Mesenchymal stem cell (in vitro differentiated cells and primary cell): Measurements from ENCODE around the gene APOLD1.

Experiments
- DNase-seq: peaks from one replicate; pipeline ENCODE4 v3.0.0-alpha.2; 2013
- H2AFZ ChIP-seq: one replicate; pipeline ENCODE4 v1.6.1; 2013; ENCODE audit warnings: low read depth, mild to moderate bottlenecking, control low read depth, inconsistent platforms, low read length, moderate library complexity
- H2AK5ac ChIP-seq: 2 replicates; pipeline ENCODE4 v1.6.1; 2013; ENCODE audit warnings: low read length, moderate library complexity, mild to moderate bottlenecking, inconsistent platforms; ENCODE audit not compliant: severe bottlenecking
- H2BK120ac ChIP-seq: one replicate; pipeline ENCODE4 v1.6.1; 2013; ENCODE audit warnings: low read depth, mild to moderate bottlenecking, inconsistent platforms, low read length, moderate library complexity
- H2BK12ac ChIP-seq, 2 experiments: one replicate each; pipeline ENCODE4 v1.6.1; 2013; ENCODE audit warnings: inconsistent platforms in 2 of 2, low read length in 2 of 2, mild to moderate bottlenecking in 2 of 2, moderate library complexity in 2 of 2, control low read depth in 1 of 2
- H2BK15ac ChIP-seq: one replicate; pipeline ENCODE4 v1.6.1; 2013; ENCODE audit warnings: mild to moderate bottlenecking, low read depth, inconsistent platforms; ENCODE audit not compliant: poor library complexity, severe bottlenecking
- H2BK5ac ChIP-seq: 2 replicates; pipeline ENCODE4 v1.6.1; 2013; ENCODE audit warnings: low read depth, mild to moderate bottlenecking, low read length, control low read depth, inconsistent platforms; ENCODE audit not compliant: poor library complexity, severe bottlenecking
- H3K14ac ChIP-seq, 2 experiments: one replicate each; pipeline ENCODE4 v1.6.1; 2013; ENCODE audit warnings: inconsistent platforms in 2 of 2, low read length in 2 of 2, control low read depth in 1 of 2, mild to moderate bottlenecking in 1 of 2, moderate library complexity in 1 of 2
- H3K18ac ChIP-seq, 2 experiments: one replicate each; pipeline ENCODE4 v1.6.1; 2013; ENCODE audit warnings: inconsistent platforms in 2 of 2, low read length in 2 of 2, control low read depth in 1 of 2, low read depth in 1 of 2, mild to moderate bottlenecking in 1 of 2
- H3K23ac ChIP-seq, 2 experiments: one replicate each; pipeline ENCODE4 v1.6.1; 2013; ENCODE audit warnings: inconsistent platforms in 2 of 2, low read length in 2 of 2, mild to moderate bottlenecking in 2 of 2, moderate library complexity in 2 of 2, control low read depth in 1 of 2
- H3K27ac ChIP-seq: 2 replicates; pipeline ENCODE4 v1.5.1; 2013; ENCODE audit warnings: mild to moderate bottlenecking, moderate library complexity, low read length, control low read depth, inconsistent platforms; ENCODE audit not compliant: poor library complexity, severe bottlenecking
- H3K27me3 ChIP-seq, 2 experiments: 2 replicates each; pipeline versions ENCODE4 v1.6.1 to v1.7.0; 2013; ENCODE audit warnings: low read length in 2 of 2, mild to moderate bottlenecking in 2 of 2, moderate library complexity in 2 of 2, control low read depth in 1 of 2, inconsistent platforms in 1 of 2; ENCODE audit not compliant: control insufficient read depth in 1 of 2, insufficient read depth in 1 of 2
- H3K36me3 ChIP-seq, 2 experiments: 2 replicates each; pipeline versions ENCODE4 v1.6.1 to v1.7.0; 2013; ENCODE audit warnings: low read length in 2 of 2, control low read depth in 1 of 2, inconsistent platforms in 1 of 2, low read depth in 1 of 2, mild to moderate bottlenecking in 1 of 2; ENCODE audit not compliant: insufficient read depth in 2 of 2, control insufficient read depth in 1 of 2
- H3K4ac ChIP-seq, 2 experiments: one replicate each; pipeline ENCODE4 v1.6.1; 2013; ENCODE audit warnings: inconsistent platforms in 2 of 2, low read length in 2 of 2, mild to moderate bottlenecking in 2 of 2, moderate library complexity in 2 of 2, control low read depth in 1 of 2, low read depth in 1 of 2
- H3K4me1 ChIP-seq: 2 replicates; pipeline ENCODE4 v1.6.1; 2013; ENCODE audit warnings: low read depth, low read length, control low read depth; ENCODE audit not compliant: control insufficient read depth, insufficient read depth
- H3K4me2 ChIP-seq: 2 replicates; pipeline ENCODE4 v1.6.1; 2013; ENCODE audit warnings: low read length, mild to moderate bottlenecking, inconsistent platforms; ENCODE audit not compliant: poor library complexity, severe bottlenecking
- H3K4me3 ChIP-seq, 2 experiments: 2 replicates each; pipeline versions ENCODE4 v1.5.1 to v1.7.0; 2013; ENCODE audit warnings: low read length in 2 of 2, mild to moderate bottlenecking in 2 of 2, control low read depth in 1 of 2, low read depth in 1 of 2; ENCODE audit not compliant: insufficient read depth in 1 of 2
- H3K79me1 ChIP-seq: replicated peaks from 2 replicates; pipeline ENCODE4 v1.6.1; 2013; ENCODE audit warnings: mild to moderate bottlenecking, control low read depth, low read length, inconsistent platforms; ENCODE audit not compliant: poor library complexity, severe bottlenecking
- H3K9ac ChIP-seq: 2 replicates; pipeline ENCODE4 v1.7.0; 2013; ENCODE audit warnings: mild to moderate bottlenecking, low read length, moderate library complexity
- H3K9me3 ChIP-seq: 2 replicates; pipeline ENCODE4 v1.7.0; 2013; ENCODE audit warnings: mild to moderate bottlenecking, low read length; ENCODE audit not compliant: control insufficient read depth
- H4K8ac ChIP-seq: one replicate; pipeline ENCODE4 v1.6.1; 2013; ENCODE audit warnings: inconsistent platforms, mild to moderate bottlenecking, low read length, moderate library complexity
- H4K91ac ChIP-seq: one replicate; pipeline ENCODE4 v1.6.1; 2013; ENCODE audit warnings: mild to moderate bottlenecking, low read length, inconsistent platforms
- WGBS: methylation state at CpG from one replicate; pipeline ENCODE4 v1.1.7; 2013; ENCODE audit warnings: mixed read lengths; 5-methylcytosine and 5-hydroxymethylcytosine counted together

APOLD1 gene

DNA sequence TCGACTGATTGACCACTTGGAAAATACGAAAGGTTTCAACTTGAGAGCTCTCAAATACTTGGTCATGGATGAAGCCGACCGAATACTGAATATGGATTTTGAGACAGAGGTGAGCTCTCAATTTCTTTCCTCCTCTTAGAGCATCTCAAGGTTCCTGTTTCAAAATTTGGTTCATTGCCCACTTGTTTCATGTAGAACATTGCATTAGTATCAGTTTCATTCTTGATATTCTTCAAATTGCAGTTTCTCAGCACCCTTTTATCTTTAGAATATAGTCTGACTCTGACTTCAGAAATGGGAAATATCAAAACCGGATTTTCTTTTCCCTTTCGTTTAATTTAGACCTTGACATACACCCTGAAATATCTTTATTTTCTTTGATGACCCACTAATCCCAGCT lies 36.5 kb downstream of the APOLD1 start:
- Histone ChIP-seq H2BK12ac (no peak overlapping the region), H3K4ac (no peak overlapping the region), H3K23ac (no peak overlapping the region), H3K4me3 (no peak overlapping the region), H3K9me3 (no peaks in the 10 kb centered on the region), H3K79me1 (peaks cover 13% of the 10 kb centered on the region), H2AK5ac (no peak overlapping the region), H3K27ac (no peak overlapping the region), H3K4me2 (no peak overlapping the region), H4K91ac (no peak overlapping the region), H3K36me3 (peaks cover 14 to 72% of the 10 kb centered on the region in 2 experiments), H4K8ac (no peak overlapping the region), H2BK5ac (no peak overlapping the region), H2BK15ac (no peak overlapping the region), H3K9ac (no peak overlapping the region), H2AFZ (no peak overlapping the region), H3K4me1 (peaks cover 4% of the 10 kb centered on the region), H2BK120ac (no peak overlapping the region), H3K27me3 (no peaks in the 10 kb centered on the region), H3K18ac (no peak overlapping the region), H3K14ac (no peak overlapping the region)
- no peak for DNase-seq
- 99% methylated on average over 6 of the region's 6 CpGs for WGBS

- Histone ChIP-seq H3K79me1 (peaks cover 12% of the 10 kb centered on the region), H3K4ac (no peak overlapping the region), H3K36me3 (peaks cover 21 to 74% of the 10 kb centered on the region in 2 experiments), H3K14ac (no peak overlapping the region), H2BK120ac (no peak overlapping the region), H3K4me2 (no peak overlapping the region), H2BK15ac (no peak overlapping the region), H2BK5ac (no peak overlapping the region), H2BK12ac (no peak overlapping the region), H3K27me3 (no peaks in the 10 kb centered on the region), H3K18ac (no peak overlapping the region), H4K91ac (no peak overlapping the region), H3K9ac (no peak overlapping the region), H3K23ac (no peak overlapping the region), H3K4me3 (no peak overlapping the region), H2AK5ac (peak overlapping the region; percentile 83), H3K4me1 (peaks cover 4% of the 10 kb centered on the region), H3K27ac (peak overlapping the region; percentile 81), H2AFZ (no peak overlapping the region), H3K9me3 (no peaks in the 10 kb centered on the region), H4K8ac (no peak overlapping the region)
- no peak for DNase-seq
- 60% methylated on average over 1 of the region's 4 CpGs for WGBS
Measured at GRCh38 chr12:12822886-12823285, 37.4 kb downstream of the APOLD1 start.

DNA sequence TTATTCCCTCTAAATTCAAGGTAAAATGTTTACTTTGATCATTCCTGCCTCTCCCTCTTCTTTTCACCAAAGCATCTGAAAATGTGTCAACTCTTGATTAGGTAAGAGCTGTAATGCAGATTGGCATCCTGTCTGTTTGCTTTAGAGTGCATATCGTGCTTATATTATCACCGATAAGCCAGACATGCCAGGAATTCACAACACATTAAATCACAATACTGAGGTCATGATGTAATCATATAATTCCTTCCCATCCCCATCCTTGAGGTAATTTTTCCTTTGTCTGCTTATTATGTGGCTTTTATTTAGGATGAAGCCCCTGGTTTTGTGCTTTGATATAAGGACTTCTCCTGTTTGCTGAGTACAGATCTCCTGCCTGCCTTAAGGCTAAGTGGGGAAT lies 37.8 kb downstream of the APOLD1 start:
- Histone ChIP-seq H3K4me2 (no peak overlapping the region), H3K9ac (no peak overlapping the region), H4K91ac (no peak overlapping the region), H3K23ac (peak overlapping the region in 1 of 2 experiments; percentile 90), H3K9me3 (no peaks in the 10 kb centered on the region), H3K27ac (peak overlapping the region; percentile 89), H3K14ac (no peak overlapping the region), H3K4me1 (peaks cover 4% of the 10 kb centered on the region), H3K36me3 (peaks cover 23 to 78% of the 10 kb centered on the region in 2 experiments), H3K27me3 (no peaks in the 10 kb centered on the region), H3K79me1 (peaks cover 11% of the 10 kb centered on the region), H4K8ac (no peak overlapping the region), H2AFZ (no peak overlapping the region), H2BK120ac (no peak overlapping the region), H3K4me3 (no peak overlapping the region), H2BK12ac (no peak overlapping the region), H3K18ac (no peak overlapping the region), H2AK5ac (peak overlapping the region; percentile 90), H3K4ac (no peak overlapping the region), H2BK5ac (no peak overlapping the region), H2BK15ac (no peak overlapping the region)
- no CpG with 5 or more reads among the region's 2 CpGs for WGBS
- no peak for DNase-seq

GRCh38 chr12:12823811-12824210 lies 38.4 kb downstream of the APOLD1 start:
- Histone ChIP-seq H3K4me2 (no peak overlapping the region), H3K14ac (no peak overlapping the region), H3K4me3 (no peak overlapping the region), H3K79me1 (peaks cover 11% of the 10 kb centered on the region), H3K4ac (no peak overlapping the region), H4K91ac (no peak overlapping the region), H3K9me3 (no peaks in the 10 kb centered on the region), H2BK15ac (no peak overlapping the region), H2BK120ac (no peak overlapping the region), H3K36me3 (peaks cover 23 to 83% of the 10 kb centered on the region in 2 experiments), H3K4me1 (peaks cover 4% of the 10 kb centered on the region), H2AK5ac (peak overlapping the region; percentile 90), H2AFZ (no peak overlapping the region), H4K8ac (no peak overlapping the region), H3K27ac (peak overlapping the region; percentile 89), H3K27me3 (no peaks in the 10 kb centered on the region), H3K9ac (no peak overlapping the region), H3K18ac (no peak overlapping the region), H2BK5ac (no peak overlapping the region), H2BK12ac (peak overlapping the region in 1 of 2 experiments; percentile 6), H3K23ac (no peak overlapping the region)
- WGBS = 99% methylated on average over 4 of the region's 5 CpGs
- DNase-seq = no peak
